AG09319 (cell line): ENCODE measurements around the gene GIPR.

ENCODE experiments used
- DNase-seq: peaks from one replicate; pipeline ENCODE4 v3.0.0-alpha.2; 2010; ENCODE audit warnings: low read depth; ENCODE audit errors: extremely low read depth
- TF ChIP-seq, protein P1 (sequence below): IDR thresholded peaks from 2 replicates; pipeline ENCODE4 v1.5.1; 2011; ENCODE audit warnings: low read depth, mild to moderate bottlenecking, inconsistent platforms, low read length, moderate library complexity

The GIPR gene

DNA sequence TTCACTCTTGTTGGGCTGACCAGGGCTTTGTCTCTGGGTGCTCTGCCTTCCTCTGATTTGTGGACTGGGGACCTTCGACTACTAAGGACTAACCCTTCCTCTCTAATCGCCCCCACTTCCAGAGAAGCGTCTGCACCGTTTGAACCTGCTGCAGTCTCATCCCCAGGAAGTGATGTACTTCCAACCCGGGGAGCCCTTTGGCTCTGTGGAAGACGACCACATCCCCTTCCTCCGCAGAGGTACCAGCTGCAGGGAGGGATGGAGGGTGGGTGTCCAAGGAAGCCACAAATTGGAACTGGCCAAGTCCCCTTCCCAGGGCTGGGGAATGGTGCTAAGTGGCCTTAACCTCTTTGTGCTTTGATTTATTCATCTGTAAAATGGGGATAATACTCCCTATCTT lies 33.7 kb downstream of the GIPR start:
- DNase-seq, result no peak
- TF ChIP-seq, protein P1, sequence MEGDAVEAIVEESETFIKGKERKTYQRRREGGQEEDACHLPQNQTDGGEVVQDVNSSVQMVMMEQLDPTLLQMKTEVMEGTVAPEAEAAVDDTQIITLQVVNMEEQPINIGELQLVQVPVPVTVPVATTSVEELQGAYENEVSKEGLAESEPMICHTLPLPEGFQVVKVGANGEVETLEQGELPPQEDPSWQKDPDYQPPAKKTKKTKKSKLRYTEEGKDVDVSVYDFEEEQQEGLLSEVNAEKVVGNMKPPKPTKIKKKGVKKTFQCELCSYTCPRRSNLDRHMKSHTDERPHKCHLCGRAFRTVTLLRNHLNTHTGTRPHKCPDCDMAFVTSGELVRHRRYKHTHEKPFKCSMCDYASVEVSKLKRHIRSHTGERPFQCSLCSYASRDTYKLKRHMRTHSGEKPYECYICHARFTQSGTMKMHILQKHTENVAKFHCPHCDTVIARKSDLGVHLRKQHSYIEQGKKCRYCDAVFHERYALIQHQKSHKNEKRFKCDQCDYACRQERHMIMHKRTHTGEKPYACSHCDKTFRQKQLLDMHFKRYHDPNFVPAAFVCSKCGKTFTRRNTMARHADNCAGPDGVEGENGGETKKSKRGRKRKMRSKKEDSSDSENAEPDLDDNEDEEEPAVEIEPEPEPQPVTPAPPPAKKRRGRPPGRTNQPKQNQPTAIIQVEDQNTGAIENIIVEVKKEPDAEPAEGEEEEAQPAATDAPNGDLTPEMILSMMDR, result no peak

DNA sequence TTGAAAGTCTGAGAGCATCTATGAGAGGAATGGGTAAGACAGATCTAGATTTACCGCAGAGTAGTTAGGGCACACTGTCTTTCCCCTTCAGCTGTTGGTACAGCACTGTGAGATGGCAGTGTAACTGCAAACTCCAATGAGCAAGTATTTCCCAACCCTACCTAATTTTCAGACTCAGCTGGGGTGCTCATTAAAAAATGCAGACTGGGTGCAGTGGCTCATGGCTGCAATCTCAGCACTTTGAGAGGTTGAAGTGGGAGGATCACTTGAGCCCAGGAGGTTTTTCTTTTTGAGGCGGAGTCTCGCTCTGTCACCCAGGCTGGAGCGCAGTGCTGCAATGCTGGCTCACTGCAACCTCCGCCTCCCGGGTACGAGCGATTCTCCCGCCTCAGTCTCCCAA lies 37.1 kb downstream of the GIPR start:
- DNase-seq, result no peak
- TF ChIP-seq, protein P1, result no peak

GRCh38 chr19:45705710-45706415 lies 37.8 kb downstream of the GIPR start:
- TF ChIP-seq, protein P1, result no peak
- DNase-seq, result no peak

- no peak for DNase-seq
- TF ChIP-seq, protein P1, result no peak
Measured at GRCh38 chr19:45710356-45711130, 42.5 kb downstream of the GIPR start.

DNA sequence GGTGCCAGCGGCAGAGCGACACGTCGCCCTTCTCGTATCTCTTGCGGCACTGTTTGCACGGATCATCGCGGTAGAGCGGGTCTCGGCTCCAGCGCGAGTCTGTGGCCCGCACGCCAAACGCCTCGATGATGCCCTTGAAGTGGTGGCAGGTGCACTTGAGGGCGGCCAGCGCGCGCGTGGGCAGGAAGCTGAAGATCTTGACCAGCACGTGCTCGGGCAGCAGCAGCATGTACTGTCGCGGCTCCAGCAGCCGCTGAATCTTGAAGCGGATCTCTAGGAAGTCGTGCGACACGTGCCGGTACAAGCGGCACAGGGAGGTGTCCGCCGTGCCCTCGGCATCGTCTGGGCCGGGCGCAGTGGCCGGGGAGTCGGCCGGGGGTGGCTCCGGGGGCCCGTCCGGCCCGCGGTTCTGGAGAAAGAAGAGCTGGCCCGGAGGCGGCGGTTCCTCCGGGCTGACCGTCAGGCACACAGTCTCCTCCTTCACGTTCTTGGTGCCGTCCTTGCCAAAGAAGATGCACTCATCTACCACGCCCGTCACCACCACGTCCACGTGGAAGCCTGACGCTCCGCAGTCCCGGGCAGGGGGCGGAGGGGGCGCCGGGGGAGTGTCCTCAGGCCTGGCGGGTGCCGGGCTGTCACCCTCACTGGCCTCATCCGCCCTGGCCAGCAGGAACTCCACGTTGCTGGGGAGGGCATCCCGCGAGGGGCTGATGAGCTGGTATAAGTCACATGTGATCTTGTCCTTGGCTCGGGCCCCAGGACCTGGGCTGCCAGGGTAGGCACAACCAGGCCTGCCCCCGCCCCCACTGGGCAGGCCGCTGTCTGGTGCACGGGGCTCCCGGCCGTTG lies 44.1 kb downstream of the GIPR start:
- TF ChIP-seq, protein P1, result no peak
- DNase-seq, result no peak

DNA sequence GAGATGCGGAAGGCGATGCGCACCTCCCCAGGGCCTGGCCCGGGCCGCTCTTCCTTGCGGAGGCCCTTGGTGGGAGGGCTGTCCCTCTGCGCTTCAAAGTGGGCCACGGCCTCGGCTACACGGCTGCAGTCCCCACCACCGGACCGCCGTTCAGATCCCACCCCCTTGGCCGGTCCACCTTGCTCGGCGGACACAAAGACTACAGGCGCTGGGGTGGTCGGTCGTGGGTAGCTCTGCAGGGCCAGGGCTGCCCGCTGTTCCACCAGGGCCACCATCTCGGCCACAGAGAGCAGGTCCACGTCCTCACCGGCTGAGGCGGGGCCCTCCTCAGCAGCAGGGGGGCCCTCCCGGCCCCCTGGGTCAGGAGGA lies 44.7 kb downstream of the GIPR start:
- no peak for DNase-seq
- TF ChIP-seq, protein P1, result no peak
